ENCODE results near the gene TRAF1.

- TF ChIP-seq POLR2A (IDR thresholded peaks at IDR 0.05) (no peak), CTCF (IDR thresholded peaks at IDR 0.05) (no peak), EP300 (IDR thresholded peaks at IDR 0.05) (no peak), POLR2AphosphoS5 (IDR thresholded peaks at IDR 0.05) (no peak)
Measured at GRCh38 chr9:120970244-120970643, 43.6 kb upstream of the TRAF1 start.
